ENCODE measurements around the gene MAPK14.
"Not testable (repeated sequence)": the region's sequence is repeated elsewhere in the genome, so short reads cannot be mapped to it uniquely, and the experiment has no call there.

Gene MAPK14

GRCh38 chr6:36122495-36123269 lies 95.1 kb downstream of the MAPK14 start:
- no peak for DNase-seq (ENCODE audit: low read depth)

DNA sequence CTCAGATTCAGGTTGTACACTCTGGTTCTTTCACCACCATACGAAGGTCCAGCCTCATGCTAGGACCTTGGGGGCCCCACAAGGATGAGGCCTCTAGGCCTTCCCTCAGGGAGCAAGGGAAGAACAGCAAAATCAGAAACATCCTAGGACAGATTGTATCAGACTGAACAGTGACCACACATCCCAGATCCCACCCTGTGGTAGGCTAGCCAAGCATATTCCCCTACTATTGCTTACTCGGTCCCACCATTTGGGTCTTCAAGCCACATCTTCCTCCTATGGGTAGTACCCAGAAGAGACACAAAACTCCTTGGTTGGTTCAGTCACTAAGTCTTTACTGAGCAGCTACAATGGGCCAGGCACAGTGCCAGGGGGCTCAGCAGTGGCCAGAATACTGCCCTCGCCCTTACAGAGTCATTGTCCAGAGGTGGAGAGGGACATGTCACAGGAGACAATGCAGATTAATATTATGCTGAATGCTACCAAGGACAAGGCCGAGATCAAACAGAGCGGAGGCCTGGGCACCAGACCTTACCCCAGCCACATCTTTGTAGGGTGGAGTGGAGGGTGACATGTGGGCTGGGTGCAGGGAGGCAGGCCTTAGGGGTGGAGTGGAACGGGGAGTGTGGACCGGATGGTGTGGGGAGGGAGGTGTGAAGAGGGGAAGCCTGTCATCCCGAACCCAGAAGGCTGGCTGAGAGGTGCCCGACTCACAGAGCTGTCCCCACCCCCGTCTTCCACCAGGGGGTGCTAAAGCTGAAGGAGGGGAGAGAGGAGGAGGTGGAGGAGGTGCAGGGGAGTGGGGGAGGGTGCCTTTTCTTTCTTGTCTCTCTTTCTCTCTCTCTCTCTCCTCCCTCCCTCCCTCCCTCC lies 95.9 kb downstream of the MAPK14 start:
- DNase-seq (ENCODE audit: low read depth): peak; percentile 83

DNA sequence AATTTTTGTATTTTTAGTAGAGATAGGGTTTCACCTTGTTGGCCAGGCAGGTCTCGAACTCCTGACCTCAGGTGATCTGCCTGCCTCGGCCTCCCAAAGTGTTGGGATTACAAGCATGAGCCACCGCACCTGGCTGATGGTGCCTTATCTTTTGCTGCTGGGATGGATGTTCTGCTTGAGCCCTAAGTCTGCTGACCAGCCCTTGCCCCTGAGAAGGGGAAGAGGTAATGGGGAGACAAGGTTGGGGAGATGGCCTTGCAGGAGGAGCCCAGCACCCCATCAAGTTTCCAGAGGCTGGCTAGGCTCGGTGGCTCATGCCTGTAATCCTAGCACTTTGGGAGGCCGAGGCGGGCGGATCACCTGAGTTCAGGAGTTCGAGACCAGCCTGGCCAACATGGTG lies 96.7 kb downstream of the MAPK14 start:
- DNase-seq (ENCODE audit: low read depth): not testable (repeated sequence)

- no peak for DNase-seq (ENCODE audit: low read depth)
These were observed 97.3 kb downstream of the MAPK14 start for GRCh38 chr6:36124881-36125280.

DNA sequence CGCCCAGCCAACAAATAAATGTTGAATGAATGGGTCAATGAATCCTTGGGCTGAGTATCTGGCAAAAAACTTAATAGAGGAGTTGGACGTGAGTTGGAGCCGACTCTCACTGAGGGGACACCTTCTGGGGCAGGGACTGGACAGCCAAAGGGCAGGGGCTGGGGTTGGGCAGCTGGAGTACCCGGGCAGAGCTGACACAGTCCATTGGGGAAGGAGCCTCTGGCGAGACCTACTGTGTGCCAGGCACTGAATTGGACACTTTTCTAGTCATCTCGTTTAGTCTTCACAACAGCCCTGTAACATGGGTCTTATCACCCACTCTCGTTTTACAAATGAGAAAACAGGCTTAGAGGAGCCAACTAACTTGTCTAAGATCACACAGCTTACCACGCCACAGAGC lies 98.0 kb downstream of the MAPK14 start:
- no peak for DNase-seq (ENCODE audit: low read depth)

- no peak for DNase-seq (ENCODE audit: low read depth)
These were observed 98.5 kb downstream of the MAPK14 start for GRCh38 chr6:36126121-36126520.

- peak; percentile 44 for DNase-seq (ENCODE audit: low read depth)
These were observed 99.2 kb downstream of the MAPK14 start for GRCh38 chr6:36126553-36127458.

GRCh38 chr6:36127462-36128016 lies 99.9 kb downstream of the MAPK14 start:
- peak; percentile 93 for DNase-seq (ENCODE audit: low read depth)

GRCh38 chr6:36128073-36128472 lies 100.5 kb downstream of the MAPK14 start:
- DNase-seq (ENCODE audit: low read depth): no peak

DNA sequence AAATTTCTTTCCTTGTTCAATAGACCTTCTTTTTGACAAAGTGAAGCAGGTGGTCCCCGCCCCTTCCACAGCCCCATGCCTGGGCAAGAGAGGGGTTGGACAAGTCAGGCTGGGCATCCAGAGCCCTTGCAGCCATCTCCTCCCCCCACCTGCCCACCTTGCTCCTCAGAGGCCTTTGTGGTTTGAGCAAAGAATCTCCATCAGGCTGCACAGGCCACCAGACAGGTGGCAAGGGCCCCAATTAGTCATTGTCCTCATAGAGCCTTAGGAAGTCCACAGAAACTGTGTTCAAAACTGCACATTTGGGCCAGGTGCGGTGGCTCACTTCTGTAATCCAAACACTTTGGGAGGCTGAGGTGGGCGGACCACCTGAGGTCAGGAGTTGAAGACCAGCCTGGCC lies 101.2 kb downstream of the MAPK14 start:
- DNase-seq (ENCODE audit: low read depth): no peak

DNA sequence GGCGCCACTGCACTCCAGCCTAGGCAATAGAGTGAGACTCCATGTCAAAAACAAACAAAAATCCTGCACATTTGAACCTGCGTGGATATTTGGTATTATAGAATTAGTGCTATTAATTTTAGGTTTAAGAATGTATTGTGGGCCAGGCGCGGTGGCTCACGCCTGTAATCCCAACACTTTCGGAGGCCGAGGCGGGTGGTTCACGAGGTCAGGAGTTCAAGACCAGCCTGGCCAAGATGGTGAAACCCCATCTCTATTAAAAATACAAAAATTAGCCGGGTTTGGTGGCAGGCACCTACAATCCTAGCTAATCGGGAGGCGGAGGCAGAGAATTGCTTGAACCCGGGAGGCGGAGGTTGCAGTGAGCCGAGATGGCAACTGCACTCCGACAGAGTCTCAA lies 101.7 kb downstream of the MAPK14 start:
- not testable (repeated sequence) for DNase-seq (ENCODE audit: low read depth)

DNA sequence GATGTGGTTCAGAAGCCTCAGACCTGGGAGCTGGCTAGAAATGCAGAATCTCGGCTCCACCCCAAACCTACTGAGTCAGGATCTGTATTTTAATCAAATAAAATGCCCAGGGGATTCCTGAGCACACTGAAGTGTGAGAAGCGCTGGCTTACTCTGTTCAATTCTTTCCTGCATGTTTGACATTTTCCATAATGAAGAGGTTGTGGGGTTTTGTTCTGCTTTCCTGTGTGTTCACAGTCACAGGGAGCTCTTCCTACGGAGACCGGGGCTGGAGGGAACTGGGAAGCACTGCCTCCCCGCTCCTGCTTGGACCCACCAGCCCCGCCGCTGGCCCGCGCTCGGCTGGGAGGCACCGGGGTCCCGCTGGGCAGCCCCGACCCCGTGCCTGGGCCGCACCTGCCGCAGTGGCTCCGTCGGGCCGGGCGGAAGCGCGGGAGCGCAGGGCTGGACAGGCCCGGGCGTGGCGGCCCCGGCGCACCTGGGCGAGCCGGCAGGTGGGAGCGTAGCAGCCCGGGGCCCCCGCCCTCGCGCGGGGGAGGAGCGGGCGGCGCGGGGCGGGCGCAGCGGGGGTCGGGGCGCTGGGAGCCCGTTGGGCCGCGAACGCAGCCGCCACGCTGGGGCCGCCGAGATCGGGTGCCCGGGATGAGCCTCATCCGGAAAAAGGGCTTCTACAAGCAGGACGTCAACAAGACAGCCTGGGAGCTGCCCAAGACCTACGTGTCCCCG lies 102.5 kb downstream of the MAPK14 start, which contains the start of gene MAPK13:
MAPK13 (plus strand) TSS at position 573 of the 726 bp plus-strand sequence; CDS start at position 643, 70 bp downstream.
- DNase-seq (ENCODE audit: low read depth): peak; percentile 32

GRCh38 chr6:36130667-36131510 lies 103.3 kb downstream of the MAPK14 start:
- no peak for DNase-seq (ENCODE audit: low read depth)

DNA sequence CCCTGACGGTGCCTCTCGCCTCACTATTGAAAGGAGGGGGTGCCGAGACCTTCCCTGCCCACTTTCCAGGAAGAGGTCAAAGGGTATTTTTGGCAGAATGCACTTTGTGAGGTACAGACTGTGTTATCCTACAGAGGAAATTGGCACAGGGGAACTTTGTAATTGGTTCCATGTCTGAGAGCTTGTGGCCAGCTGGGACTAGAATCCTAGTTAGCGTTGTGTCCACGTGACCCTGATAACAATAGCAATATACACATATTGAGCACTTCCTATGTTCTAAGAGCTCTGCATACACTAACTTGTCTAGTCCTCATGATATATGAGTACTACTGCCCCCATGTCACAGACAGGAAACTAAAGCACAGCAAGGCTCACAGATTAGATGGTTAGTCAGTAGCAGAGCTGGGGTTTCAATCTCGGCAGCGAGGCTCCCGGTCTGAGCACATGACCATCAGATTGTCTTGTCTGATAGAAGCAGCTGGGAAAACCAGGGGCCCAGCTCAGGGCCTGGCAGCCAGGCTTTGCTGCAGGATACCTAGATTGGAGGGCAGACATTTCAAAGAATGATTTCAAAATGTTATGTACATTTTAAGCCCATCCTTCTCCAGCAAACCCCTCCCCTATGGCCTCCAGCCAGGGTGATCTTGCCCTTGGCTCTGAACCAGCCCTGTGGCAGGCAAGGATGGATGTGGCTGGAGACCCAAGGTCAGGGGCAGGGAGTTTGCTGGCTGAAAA lies 104.1 kb downstream of the MAPK14 start:
- peak; percentile 94 for DNase-seq (ENCODE audit: low read depth)

GRCh38 chr6:36132246-36132895 lies 104.8 kb downstream of the MAPK14 start:
- no peak for DNase-seq (ENCODE audit: low read depth)

DNA sequence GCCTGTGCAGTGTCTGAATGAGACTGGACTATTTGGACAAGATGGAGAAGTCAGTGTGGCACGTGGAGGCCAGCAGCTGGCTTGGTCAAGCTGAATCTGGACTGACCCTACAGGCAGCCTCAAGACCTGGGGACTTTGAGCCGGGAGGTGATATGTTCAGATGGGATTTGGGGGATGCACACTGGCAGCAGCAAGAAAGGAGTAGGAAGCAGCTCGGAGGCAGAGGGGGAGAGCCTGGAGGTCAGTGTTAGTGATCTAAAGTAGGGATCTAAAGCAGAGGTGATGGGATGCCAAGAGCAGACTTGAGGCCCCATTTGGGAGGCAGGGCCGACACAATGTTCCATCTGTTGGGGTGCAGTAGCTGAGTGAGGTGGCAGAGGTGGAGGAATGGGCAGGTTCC lies 105.5 kb downstream of the MAPK14 start:
- DNase-seq (ENCODE audit: low read depth): no peak

- DNase-seq (ENCODE audit: low read depth): no peak
These were observed 106.3 kb downstream of the MAPK14 start for GRCh38 chr6:36133912-36134311.

GRCh38 chr6:36135053-36135731 lies 107.6 kb downstream of the MAPK14 start:
- no peak for DNase-seq (ENCODE audit: low read depth)

Data from amniotic epithelial cell (primary cell).